ENCODE measurements around the gene IRAK1. TPM values are rescaled to one million over a fixed set of nuclear protein-coding genes. Genes with fewer than 3 reads are reported as not detected.

Gene IRAK1
- total RNA-seq, 1 experiment from 2014 or later, result 76.0 TPM

DNA sequence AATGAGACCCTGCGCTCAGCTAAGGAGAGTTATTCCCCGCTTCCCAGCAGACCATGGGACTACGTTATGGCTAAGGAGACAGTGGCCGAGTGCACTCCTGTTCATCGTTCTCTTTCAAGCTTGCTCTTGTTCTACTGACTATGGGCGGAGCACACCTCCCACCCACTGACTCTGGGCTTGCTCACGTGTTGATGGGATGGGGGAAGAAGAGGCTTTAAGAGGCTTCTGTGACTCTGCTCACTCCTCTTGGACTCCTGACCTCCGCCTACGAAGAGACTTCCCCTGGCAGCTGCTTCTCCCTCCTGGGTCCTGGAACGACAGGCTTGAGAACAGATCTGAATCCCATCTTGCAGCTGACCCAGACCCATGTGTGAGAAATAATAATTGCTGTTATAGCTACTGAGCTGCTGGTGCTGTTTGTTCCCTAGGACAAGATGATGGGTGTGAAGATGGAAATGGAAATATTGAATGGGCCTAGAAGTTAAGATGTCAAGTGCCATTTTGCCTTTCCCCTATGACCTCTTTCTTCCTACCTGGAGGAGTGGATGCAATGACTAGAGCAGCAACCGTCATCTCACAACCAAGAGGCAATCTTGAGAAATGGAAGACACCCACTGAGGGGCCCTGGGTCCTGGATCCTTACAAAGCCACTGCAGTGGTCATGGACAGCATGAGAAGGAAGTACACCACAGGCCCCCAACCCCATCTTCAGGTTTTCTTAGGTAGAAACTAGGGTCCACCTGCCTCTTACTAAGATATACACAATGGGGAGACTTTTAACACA lies 38.7 kb upstream of the IRAK1 start:
- no peaks in the 10 kb centered on the region for H4K20me1 ChIP-seq (ENCODE audit: insufficient read depth, low read depth, low read length)
- no peaks in the 10 kb centered on the region for H3K4me1 ChIP-seq (ENCODE audit: low read length)
- H3K9me3 ChIP-seq (ENCODE audit: low read length), result no peaks in the 10 kb centered on the region
- H3K27me3 ChIP-seq (ENCODE audit: low read length), result no peaks in the 10 kb centered on the region
- H3K9me2 ChIP-seq (replicated peaks; ENCODE audit: insufficient read depth, low read length), result no peaks in the 10 kb centered on the region
- no peak overlapping the region for H3K4me3 ChIP-seq (ENCODE audit: low read length)
- H3K36me3 ChIP-seq (ENCODE audit: insufficient read depth, low read length), result 0 out of 2 replicates have a peak, but pooled peaks cover 3% of the 10 kb centered on the region
- peaks cover 62% of the 10 kb centered on the region for H3K79me2 ChIP-seq (ENCODE audit: low read length)
- no peak for DNase-seq
- H3K27ac ChIP-seq (ENCODE audit: low read length), result no peak overlapping the region
- no peak overlapping the region for H2AFZ ChIP-seq (ENCODE audit: low read length)
- H3K9ac ChIP-seq (ENCODE audit: low read length), result no peak overlapping the region
- no peak overlapping the region for H3K4me2 ChIP-seq (ENCODE audit: low read depth, low read length, poor library complexity, severe bottlenecking)

DNA sequence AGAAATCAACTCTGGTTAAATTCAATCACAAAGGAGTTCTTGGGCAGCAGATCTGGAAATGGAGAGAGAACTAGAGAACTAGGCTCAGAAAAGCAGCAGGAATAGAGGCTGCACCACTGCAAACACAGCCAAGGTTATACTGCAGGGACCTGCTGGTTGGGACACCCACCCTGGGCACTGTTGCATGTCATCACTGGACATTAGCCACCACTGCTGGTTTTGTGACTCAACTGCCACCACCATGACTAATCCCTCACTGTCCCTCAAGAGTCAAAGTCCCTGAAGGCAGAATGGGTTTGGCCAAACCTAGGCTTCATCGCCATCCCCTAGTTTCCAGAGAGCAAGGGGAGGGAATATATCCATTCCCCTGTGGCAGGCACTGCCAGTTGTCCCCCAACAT lies 38.1 kb upstream of the IRAK1 start:
- no peak for DNase-seq
- no peak overlapping the region for H3K9ac ChIP-seq (ENCODE audit: low read length)
- H3K4me2 ChIP-seq (ENCODE audit: low read depth, low read length, poor library complexity, severe bottlenecking), result no peak overlapping the region
- peaks cover 61% of the 10 kb centered on the region for H3K79me2 ChIP-seq (ENCODE audit: low read length)
- H3K9me2 ChIP-seq (replicated peaks; ENCODE audit: insufficient read depth, low read length), result no peaks in the 10 kb centered on the region
- 0 out of 2 replicates have a peak, but pooled peaks cover 3% of the 10 kb centered on the region for H3K36me3 ChIP-seq (ENCODE audit: insufficient read depth, low read length)
- H3K9me3 ChIP-seq (ENCODE audit: low read length), result no peaks in the 10 kb centered on the region
- H3K4me3 ChIP-seq (ENCODE audit: low read length), result no peak overlapping the region
- no peaks in the 10 kb centered on the region for H3K27me3 ChIP-seq (ENCODE audit: low read length)
- H3K27ac ChIP-seq (ENCODE audit: low read length), result no peak overlapping the region
- H4K20me1 ChIP-seq (ENCODE audit: insufficient read depth, low read depth, low read length), result no peaks in the 10 kb centered on the region
- H3K4me1 ChIP-seq (ENCODE audit: low read length), result no peaks in the 10 kb centered on the region
- no peak overlapping the region for H2AFZ ChIP-seq (ENCODE audit: low read length)

DNA sequence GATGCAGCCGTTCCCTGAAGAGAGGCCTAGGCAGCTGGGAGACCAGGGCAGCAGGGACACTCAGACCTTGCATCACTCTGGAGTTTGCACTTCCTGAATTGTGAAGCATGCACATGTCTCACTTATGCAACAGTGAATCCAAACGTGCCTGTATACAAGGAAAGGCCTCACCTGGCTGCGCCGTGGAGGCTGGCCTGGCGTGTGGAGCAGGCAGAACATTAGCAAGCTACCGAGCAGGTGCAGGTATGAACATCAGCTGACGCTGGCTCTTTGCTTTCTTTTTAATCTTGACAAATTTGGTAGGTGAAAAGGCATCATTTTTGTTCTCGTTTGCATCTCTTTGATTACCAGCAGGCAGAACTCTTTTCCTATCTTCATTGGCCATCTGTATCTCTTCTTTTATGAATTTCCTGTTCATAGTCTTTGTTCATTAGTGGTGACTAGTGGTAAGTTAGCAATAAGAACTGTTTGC lies 37.1 kb upstream of the IRAK1 start:
- no peak overlapping the region for H3K4me3 ChIP-seq (ENCODE audit: low read length)
- H3K9me3 ChIP-seq (ENCODE audit: low read length), result no peaks in the 10 kb centered on the region
- no peak overlapping the region for H2AFZ ChIP-seq (ENCODE audit: low read length)
- no peak overlapping the region for H3K27ac ChIP-seq (ENCODE audit: low read length)
- no peak for DNase-seq
- no peaks in the 10 kb centered on the region for H4K20me1 ChIP-seq (ENCODE audit: insufficient read depth, low read depth, low read length)
- H3K27me3 ChIP-seq (ENCODE audit: low read length), result no peaks in the 10 kb centered on the region
- H3K4me1 ChIP-seq (ENCODE audit: low read length), result no peaks in the 10 kb centered on the region
- H3K4me2 ChIP-seq (ENCODE audit: low read depth, low read length, poor library complexity, severe bottlenecking), result no peak overlapping the region
- peaks cover 60% of the 10 kb centered on the region for H3K79me2 ChIP-seq (ENCODE audit: low read length)
- no peaks in the 10 kb centered on the region for H3K9me2 ChIP-seq (replicated peaks; ENCODE audit: insufficient read depth, low read length)
- H3K36me3 ChIP-seq (ENCODE audit: insufficient read depth, low read length), result 0 out of 2 replicates have a peak, but pooled peaks cover 3% of the 10 kb centered on the region
- no peak overlapping the region for H3K9ac ChIP-seq (ENCODE audit: low read length)

DNA sequence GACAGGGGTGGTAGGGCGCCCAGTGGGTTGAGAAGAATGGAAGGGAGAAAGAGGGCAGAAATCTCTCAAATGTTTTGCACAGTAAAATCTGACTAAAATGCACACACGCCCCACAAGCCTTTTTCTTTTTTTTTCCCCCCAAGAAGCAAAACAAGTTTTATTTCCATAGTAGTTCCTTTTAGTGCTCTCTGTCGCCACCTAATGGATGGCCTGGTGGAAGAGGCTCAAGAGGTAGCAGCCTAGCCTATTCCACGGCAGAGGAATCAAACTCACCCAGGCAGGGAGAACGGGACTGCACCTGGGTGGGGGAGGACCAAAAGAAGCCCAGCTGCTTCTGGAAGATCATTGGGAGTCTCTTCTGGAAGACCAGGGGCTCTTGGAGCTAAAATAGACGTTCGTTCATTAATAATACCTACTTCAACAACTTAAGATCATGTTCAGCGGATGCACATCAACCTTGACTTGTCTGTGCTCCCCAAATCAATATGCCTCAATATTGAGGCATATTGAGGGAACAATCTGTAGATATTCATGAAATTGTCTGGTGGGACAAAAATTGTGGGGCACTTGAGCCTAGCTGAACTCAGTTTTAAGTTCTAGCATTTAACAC lies 31.6 kb upstream of the IRAK1 start:
- no peaks in the 10 kb centered on the region for H3K36me3 ChIP-seq (ENCODE audit: insufficient read depth, low read length)

DNA sequence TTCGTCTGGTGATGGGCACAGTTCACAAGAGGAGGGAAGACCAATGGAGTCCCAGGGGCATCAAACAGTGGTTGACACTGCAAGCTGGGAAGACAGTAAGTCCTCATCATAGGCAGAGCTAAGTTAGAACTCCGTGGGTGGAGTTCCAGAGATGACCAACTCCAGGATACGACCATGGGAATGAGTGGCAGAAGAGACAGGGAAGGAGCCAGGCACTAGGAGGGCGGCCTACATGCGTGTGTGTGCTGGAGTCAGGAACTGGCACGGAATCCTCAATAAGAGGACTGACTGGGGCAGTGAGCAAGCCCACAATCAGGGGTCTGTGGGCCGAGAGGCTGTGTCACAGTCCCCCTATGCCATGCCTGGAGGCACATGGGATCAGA lies 30.4 kb upstream of the IRAK1 start:
- Histone ChIP-seq H3K27ac (ENCODE audit: low read length) (no peak overlapping the region), H3K4me1 (ENCODE audit: low read length) (no peaks in the 10 kb centered on the region), H3K4me2 (ENCODE audit: low read depth, low read length, poor library complexity, severe bottlenecking) (no peak overlapping the region), H3K27me3 (ENCODE audit: low read length) (no peaks in the 10 kb centered on the region), H3K9me2 (replicated peaks; ENCODE audit: insufficient read depth, low read length) (no peaks in the 10 kb centered on the region), H3K79me2 (ENCODE audit: low read length) (peaks cover 58% of the 10 kb centered on the region), H3K4me3 (ENCODE audit: low read length) (no peak overlapping the region), H3K36me3 (ENCODE audit: insufficient read depth, low read length) (no peaks in the 10 kb centered on the region), H3K9ac (ENCODE audit: low read length) (no peak overlapping the region), H4K20me1 (ENCODE audit: insufficient read depth, low read depth, low read length) (0 out of 2 replicates have a peak, but pooled peaks cover 3% of the 10 kb centered on the region), H2AFZ (ENCODE audit: low read length) (no peak overlapping the region), H3K9me3 (ENCODE audit: low read length) (no peaks in the 10 kb centered on the region)
- DNase-seq, result no peak

More for the DNA sequence above, 31.6 kb upstream of the IRAK1 start:
- H3K4me1 ChIP-seq (ENCODE audit: low read length), result no peaks in the 10 kb centered on the region
- peaks cover 55% of the 10 kb centered on the region for H3K79me2 ChIP-seq (ENCODE audit: low read length)
- no peaks in the 10 kb centered on the region for H3K9me3 ChIP-seq (ENCODE audit: low read length)
- no peaks in the 10 kb centered on the region for H3K27me3 ChIP-seq (ENCODE audit: low read length)
- no peak overlapping the region for H3K9ac ChIP-seq (ENCODE audit: low read length)
- no peaks in the 10 kb centered on the region for H3K9me2 ChIP-seq (replicated peaks; ENCODE audit: insufficient read depth, low read length)
- no peak overlapping the region for H3K4me2 ChIP-seq (ENCODE audit: low read depth, low read length, poor library complexity, severe bottlenecking)
- no peak overlapping the region for H3K27ac ChIP-seq (ENCODE audit: low read length)
- DNase-seq, result peak; percentile 87
- H2AFZ ChIP-seq (ENCODE audit: low read length), result no peak overlapping the region
- H4K20me1 ChIP-seq (ENCODE audit: insufficient read depth, low read depth, low read length), result 0 out of 2 replicates have a peak, but pooled peaks cover 3% of the 10 kb centered on the region
- H3K4me3 ChIP-seq (ENCODE audit: low read length), result no peak overlapping the region

DNA sequence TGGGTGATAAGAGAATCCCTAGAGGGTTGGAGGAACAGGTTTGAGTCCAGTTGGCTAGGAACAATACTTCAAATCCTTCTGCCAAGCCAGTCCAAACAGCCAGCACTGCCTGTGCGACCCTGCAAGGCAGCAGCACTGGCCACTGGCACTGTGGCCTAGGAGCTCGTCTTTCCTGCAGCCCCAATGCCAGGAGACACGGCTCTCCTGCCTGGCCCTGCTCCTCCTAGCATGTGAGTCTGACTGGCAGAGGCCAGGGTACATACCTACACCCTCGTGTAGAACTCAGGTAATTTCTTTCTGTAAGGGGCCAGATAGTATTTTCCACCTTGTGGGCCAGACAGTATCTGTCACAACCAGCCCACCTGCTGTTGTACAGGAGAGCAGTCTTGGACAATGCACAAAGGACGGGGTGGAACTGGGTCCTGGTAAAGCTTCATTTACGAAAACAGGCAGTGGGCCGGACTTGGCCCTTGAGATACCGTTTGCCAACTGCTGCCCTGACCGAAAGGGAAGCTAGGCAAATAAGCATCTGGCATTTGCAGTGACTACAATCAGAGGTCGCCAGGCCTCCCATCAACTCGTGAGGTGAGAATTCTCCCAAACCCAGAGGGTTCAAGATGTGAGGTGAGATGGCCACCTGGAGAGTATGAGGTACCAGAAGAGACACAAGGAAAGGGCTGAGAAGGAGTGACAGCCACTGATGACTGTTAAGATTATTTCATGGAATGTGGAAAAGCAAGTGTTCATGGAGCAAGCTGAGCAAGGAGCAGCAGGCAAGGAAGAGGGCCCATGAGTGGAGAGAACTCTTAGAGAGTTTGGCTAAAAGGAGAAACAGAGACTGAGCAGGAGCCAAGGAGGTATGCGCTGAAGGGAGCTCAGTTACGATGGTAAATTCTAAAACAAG lies 29.8 kb upstream of the IRAK1 start:
- Histone ChIP-seq H3K9me3 (ENCODE audit: low read length) (no peaks in the 10 kb centered on the region), H3K4me2 (ENCODE audit: low read depth, low read length, poor library complexity, severe bottlenecking) (no peak overlapping the region), H3K4me1 (ENCODE audit: low read length) (no peaks in the 10 kb centered on the region), H3K9ac (ENCODE audit: low read length) (no peak overlapping the region), H3K27me3 (ENCODE audit: low read length) (no peaks in the 10 kb centered on the region), H3K9me2 (replicated peaks; ENCODE audit: insufficient read depth, low read length) (no peaks in the 10 kb centered on the region), H2AFZ (ENCODE audit: low read length) (no peak overlapping the region), H4K20me1 (ENCODE audit: insufficient read depth, low read depth, low read length) (0 out of 2 replicates have a peak, but pooled peaks cover 3% of the 10 kb centered on the region), H3K36me3 (ENCODE audit: insufficient read depth, low read length) (no peaks in the 10 kb centered on the region), H3K27ac (ENCODE audit: low read length) (no peak overlapping the region), H3K79me2 (ENCODE audit: low read length) (peaks cover 63% of the 10 kb centered on the region), H3K4me3 (ENCODE audit: low read length) (no peak overlapping the region)
- no peak for DNase-seq

DNA sequence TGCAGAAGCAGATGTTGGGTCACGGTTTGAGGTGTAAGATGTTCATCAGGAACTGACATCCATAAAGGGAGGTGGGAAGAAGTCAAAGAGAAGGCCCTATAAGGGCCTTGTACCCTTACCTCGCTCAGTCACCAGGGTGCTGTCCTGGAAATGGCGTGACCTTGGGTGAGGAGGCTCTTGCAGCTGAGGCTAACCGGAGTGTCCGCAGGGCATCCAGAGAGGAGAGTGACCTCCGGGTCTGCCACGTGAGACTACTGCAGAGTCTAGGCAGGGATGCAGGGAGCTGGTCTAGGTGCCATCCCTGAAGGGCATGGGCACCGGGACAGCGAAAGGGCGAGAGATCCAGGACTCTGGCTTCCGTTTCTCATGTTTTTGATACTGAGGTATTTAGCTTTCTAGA lies 28.7 kb upstream of the IRAK1 start:
- H3K27ac ChIP-seq (ENCODE audit: low read length), result no peak overlapping the region
- no peak overlapping the region for H2AFZ ChIP-seq (ENCODE audit: low read length)
- no peaks in the 10 kb centered on the region for H3K9me2 ChIP-seq (replicated peaks; ENCODE audit: insufficient read depth, low read length)
- H3K4me2 ChIP-seq (ENCODE audit: low read depth, low read length, poor library complexity, severe bottlenecking), result no peak overlapping the region
- no peaks in the 10 kb centered on the region for H3K36me3 ChIP-seq (ENCODE audit: insufficient read depth, low read length)
- no peak overlapping the region for H3K9ac ChIP-seq (ENCODE audit: low read length)
- no peaks in the 10 kb centered on the region for H3K27me3 ChIP-seq (ENCODE audit: low read length)
- H3K4me3 ChIP-seq (ENCODE audit: low read length), result no peak overlapping the region
- H4K20me1 ChIP-seq (ENCODE audit: insufficient read depth, low read depth, low read length), result 0 out of 2 replicates have a peak, but pooled peaks cover 3% of the 10 kb centered on the region
- H3K79me2 ChIP-seq (ENCODE audit: low read length), result peaks cover 63% of the 10 kb centered on the region
- no peaks in the 10 kb centered on the region for H3K4me1 ChIP-seq (ENCODE audit: low read length)
- H3K9me3 ChIP-seq (ENCODE audit: low read length), result no peaks in the 10 kb centered on the region
- no peak for DNase-seq

Measured in Karpas-422 (cell line).